Nasal cavity respiratory epithelium epithelial cell of viscerocranial mucosa (primary cell): ENCODE data around the gene GCC1. TPM values are rescaled to one million over a fixed set of nuclear protein-coding genes. Genes with fewer than 3 reads are reported as not detected.

ENCODE experiments used
- total RNA-seq: library from RNA; depleted of rRNA; stranded (reverse); fragments of >200 nt; gene quantifications from 2 replicates; pipeline ENCODE4 v1.2.3, GENCODE V29; 2014

GCC1 gene, protein sequence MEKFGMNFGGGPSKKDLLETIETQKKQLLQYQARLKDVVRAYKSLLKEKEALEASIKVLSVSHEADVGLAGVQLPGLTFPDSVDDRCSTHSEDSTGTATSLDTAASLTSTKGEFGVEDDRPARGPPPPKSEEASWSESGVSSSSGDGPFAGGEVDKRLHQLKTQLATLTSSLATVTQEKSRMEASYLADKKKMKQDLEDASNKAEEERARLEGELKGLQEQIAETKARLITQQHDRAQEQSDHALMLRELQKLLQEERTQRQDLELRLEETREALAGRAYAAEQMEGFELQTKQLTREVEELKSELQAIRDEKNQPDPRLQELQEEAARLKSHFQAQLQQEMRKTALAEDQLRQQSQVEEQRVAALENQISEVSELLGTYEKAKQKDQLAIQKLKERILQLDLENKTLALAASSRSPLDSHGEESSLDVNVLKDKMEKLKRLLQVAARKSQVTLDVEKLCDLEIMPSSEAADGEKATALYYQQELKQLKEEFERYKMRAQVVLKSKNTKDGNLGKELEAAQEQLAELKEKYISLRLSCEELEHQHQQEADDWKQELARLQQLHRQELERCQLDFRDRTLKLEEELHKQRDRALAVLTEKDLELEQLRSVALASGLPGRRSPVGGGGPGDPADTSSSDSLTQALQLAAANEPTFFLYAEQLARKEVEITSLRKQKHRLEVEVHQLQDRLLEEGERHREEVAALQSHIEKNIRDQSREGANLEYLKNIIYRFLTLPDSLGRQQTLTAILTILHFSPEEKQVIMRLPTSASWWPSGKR
- total RNA-seq, result 75.1 and 88.5 TPM in 2 replicates

DNA sequence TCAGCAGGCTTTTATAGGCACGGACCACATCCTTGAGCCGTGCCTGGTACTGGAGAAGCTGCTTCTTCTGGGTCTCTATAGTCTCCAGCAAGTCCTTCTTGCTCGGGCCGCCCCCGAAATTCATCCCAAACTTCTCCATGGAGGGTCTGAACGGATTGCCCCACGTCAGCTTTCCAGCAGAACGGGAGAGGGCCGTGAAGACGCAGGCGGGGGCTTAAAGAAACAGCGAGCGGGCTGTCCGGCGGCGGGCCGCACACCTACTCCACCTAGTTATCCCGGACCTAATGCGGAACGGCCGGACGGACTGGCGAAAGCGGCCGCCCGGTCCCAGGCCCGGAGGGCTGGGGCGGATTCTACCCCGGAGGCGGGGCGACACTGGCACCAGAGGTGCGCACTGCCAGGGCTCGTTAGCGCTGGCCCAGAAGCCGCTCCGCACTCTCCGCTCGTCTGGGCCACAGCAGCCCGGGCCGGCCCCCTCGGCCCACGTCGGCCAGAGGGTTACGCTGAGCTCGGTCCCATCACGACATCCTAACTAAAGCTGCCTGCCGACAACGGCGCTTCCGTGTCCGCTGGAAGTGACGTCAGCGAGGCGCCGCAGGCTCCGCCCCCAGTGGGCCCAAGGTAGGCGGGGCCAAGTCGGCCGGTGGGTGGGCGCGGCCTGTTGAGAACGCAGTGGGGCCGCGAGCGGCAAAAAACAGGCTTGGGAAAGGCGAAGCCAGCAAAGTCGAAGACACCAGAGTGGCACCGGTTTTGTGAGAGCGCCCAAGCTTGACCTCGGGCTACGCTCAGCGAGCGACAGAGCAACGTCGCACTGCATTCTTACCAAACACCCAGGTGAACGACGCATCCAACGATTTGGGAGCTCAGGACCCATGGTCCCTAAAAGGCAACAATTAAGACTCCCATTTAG lies at the start of gene GCC1:
TSS of gene GCC1 (minus strand) at position 553 of the 910 bp plus-strand sequence. CDS start at position 139, 414 bp downstream.

DNA sequence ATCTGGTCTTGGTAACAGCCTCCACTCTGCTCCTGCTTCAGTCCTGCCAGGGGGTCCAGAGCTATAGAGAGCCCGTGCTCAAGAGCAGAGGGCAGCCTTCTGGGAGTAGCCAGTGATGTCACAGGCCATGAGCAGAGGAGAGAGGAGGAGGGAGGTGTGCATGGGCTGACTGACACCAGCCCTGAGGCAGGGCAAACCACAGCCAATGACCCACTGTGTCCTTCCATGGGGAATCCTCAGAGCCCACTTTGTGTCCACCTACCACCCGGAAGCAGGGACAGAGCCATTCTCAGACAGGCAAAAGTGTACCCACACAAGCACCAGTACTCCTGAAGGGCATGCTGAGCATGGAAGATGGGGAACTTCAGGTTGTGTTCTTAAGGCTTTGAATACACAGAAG lies 32.6 kb upstream of the GCC1 start, which contains the start of gene PAX4:
TSS of gene PAX4 (minus strand) at position 101 of the 400 bp plus-strand sequence. CDS start 2,214 bp downstream, outside the sequence.

GRCh38 chr7:127588019-127588696 lies 2.8 kb upstream of the GCC1 start, which contains the start of gene ARF5:
TSS of gene ARF5 (plus strand) at chr7:127588411. CDS start at chr7:127588499, 88 bp downstream.

Other genes starting within 250 kb of the GCC1 start
- gene ZNF800, start 192.9 kb downstream of the GCC1 start, total RNA-seq, result 15.7 and 28.2 TPM in 2 replicates
- 109 and 140 TPM in 2 replicates for gene ARF5, start 2.8 kb upstream of the GCC1 start, total RNA-seq
- gene FSCN3, start 8.1 kb upstream of the GCC1 start, total RNA-seq, result 0.71 and 1.0 TPM in 2 replicates
- not detected in 2 replicates for gene PAX4, start 32.5 kb upstream of the GCC1 start, total RNA-seq
- gene SND1, start 66.6 kb upstream of the GCC1 start, total RNA-seq, result 200 and 210 TPM in 2 replicates